AG09309 (cell line): ENCODE data around the gene SETD2.
"Not testable (repeated sequence)": the region's sequence is repeated elsewhere in the genome, so short reads cannot be mapped to it uniquely, and the experiment has no call there.

Experiments
- DNase-seq: peaks from one replicate; pipeline ENCODE4 v3.0.0-alpha.2; 2010; ENCODE audit warnings: low read depth
- H3K4me3 ChIP-seq: 2 replicates; pipeline ENCODE4 v1.5.1; 2011; ENCODE audit warnings: mild to moderate bottlenecking, low read depth, low read length, moderate library complexity; ENCODE audit not compliant: control insufficient read depth
- TF ChIP-seq, protein P1 (sequence below): IDR thresholded peaks from 2 replicates; pipeline ENCODE4 v1.5.1; 2011; ENCODE audit warnings: mild to moderate bottlenecking, low read depth, low read length, inconsistent platforms; ENCODE audit not compliant: insufficient read depth, control insufficient read depth; ENCODE audit errors: missing control alignments

SETD2 gene

GRCh38 chr3:47041114-47041513 is 122.8 kb downstream of the SETD2 start:
- H3K4me3 ChIP-seq, result no peak overlapping the region
- no peak for DNase-seq
- TF ChIP-seq, protein P1, sequence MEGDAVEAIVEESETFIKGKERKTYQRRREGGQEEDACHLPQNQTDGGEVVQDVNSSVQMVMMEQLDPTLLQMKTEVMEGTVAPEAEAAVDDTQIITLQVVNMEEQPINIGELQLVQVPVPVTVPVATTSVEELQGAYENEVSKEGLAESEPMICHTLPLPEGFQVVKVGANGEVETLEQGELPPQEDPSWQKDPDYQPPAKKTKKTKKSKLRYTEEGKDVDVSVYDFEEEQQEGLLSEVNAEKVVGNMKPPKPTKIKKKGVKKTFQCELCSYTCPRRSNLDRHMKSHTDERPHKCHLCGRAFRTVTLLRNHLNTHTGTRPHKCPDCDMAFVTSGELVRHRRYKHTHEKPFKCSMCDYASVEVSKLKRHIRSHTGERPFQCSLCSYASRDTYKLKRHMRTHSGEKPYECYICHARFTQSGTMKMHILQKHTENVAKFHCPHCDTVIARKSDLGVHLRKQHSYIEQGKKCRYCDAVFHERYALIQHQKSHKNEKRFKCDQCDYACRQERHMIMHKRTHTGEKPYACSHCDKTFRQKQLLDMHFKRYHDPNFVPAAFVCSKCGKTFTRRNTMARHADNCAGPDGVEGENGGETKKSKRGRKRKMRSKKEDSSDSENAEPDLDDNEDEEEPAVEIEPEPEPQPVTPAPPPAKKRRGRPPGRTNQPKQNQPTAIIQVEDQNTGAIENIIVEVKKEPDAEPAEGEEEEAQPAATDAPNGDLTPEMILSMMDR, result no peak

- not testable (repeated sequence) for DNase-seq, H3K4me3 ChIP-seq
Measured at GRCh38 chr3:47037302-47037701, 126.6 kb downstream of the SETD2 start.

GRCh38 chr3:47036145-47036544 is 127.8 kb downstream of the SETD2 start:
- no peak for DNase-seq
- no peak overlapping the region for H3K4me3 ChIP-seq
- TF ChIP-seq, protein P1, result no peak

DNA sequence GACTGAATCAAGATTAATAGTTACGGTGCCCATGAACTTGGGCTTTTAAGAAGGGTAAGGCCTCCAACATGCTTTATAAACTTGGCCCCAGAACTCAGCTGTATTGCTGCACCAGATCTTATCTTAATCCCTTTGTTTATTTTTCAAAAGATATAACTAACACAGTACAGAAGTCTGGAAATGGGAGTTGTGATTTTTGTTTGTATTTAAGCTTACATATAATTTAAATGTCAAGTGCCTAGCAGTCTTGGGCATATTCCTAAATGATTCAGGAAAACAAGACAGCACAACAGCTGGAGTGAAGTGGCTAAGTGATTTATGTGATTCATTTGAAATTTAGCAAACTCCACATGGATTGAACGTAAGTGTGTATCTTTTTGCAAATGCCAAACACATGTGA is 128.3 kb downstream of the SETD2 start:
- TF ChIP-seq, protein P1, result no peak
- DNase-seq, result no peak
- H3K4me3 ChIP-seq, result no peak overlapping the region

- no peak overlapping the region for H3K4me3 ChIP-seq
- TF ChIP-seq, protein P1, result no peak
- DNase-seq, result no peak
Measured at GRCh38 chr3:47034868-47035489, 128.9 kb downstream of the SETD2 start.

DNA sequence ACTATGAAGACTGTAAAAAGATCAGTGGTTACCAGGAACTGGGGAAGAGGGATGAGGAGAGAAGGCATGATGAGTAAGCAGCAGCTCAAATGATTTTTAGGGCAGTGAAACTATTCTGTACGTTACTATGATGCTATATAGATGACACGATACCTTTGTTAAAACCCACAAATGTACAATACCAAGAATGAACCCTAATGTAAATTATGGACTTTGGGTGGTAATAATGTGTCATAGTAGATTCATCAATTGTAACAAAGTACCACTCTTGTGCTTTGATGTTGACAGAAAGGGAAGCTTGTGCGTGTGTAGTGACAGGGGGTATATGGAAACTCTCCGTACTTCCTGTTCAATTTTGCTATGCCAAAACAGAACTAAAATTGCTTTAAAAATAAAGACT is 132.9 kb downstream of the SETD2 start:
- DNase-seq, H3K4me3 ChIP-seq: not testable (repeated sequence)

DNA sequence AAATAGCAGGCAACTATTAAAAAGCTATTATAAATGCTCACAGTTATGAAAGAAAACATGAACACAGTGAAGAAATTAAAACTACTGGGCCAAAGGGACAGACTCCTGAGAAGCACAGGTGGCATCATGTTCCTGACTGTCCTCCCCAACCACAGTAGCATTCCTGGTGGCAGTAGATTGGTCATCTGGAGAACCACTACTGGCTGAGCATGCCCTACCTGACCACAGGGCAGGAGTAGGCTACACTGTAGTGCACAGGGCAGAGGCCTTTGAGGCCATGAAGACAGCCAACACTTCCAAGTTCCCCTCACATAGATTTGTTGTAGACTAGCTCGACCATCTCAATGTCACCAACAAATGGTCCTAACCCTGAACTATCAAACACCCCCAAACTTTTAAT is 135.2 kb downstream of the SETD2 start:
- no peak overlapping the region for H3K4me3 ChIP-seq
- no peak for DNase-seq
- TF ChIP-seq, protein P1, result no peak

- H3K4me3 ChIP-seq, result no peak overlapping the region
- TF ChIP-seq, protein P1, result no peak
- no peak for DNase-seq
Measured at GRCh38 chr3:47028146-47028545, 135.8 kb downstream of the SETD2 start.

GRCh38 chr3:47026432-47026831 is 137.5 kb downstream of the SETD2 start:
- not testable (repeated sequence) for DNase-seq, H3K4me3 ChIP-seq
